PC-9 (cell line): ENCODE measurements around the gene FOXA3. TPM values are rescaled to one million over a fixed set of nuclear protein-coding genes. Genes with fewer than 3 reads are reported as not detected.

Experiments used
- BruUV-seq: library from RNA; stranded (reverse); fragments of 400-500 nt; replicated peaks from 2 replicates; lab custom pipeline; 2021; lab: Mats Ljungman, UMichigan
- CTCF ChIA-PET: fragments of 300-600 bp; sonication (Branson Sonifier 250); formaldehyde crosslinking; loops from one replicate; lab custom pipeline; 2022; ENCODE audit warnings: antibody characterized with exemption; lab: Charles Lee
- POLR2A ChIA-PET: fragments of 300-600 bp; sonication (Branson Sonifier 250); formaldehyde crosslinking; loops from one replicate; lab custom pipeline; 2022; ENCODE audit warnings: antibody characterized with exemption; ENCODE audit not compliant: unreplicated experiment; lab: Charles Lee
- DNase-seq, 2 experiments: peaks; one replicate each; pipeline versions ENCODE4 v3.0.0 to v3.0.0-alpha.2; 2015 to 2022; ENCODE audit warnings: mixed read lengths in 1 of 2
- H2AFZ ChIP-seq: fragments of 200-600 bp; sonication (generic); 2 replicates; pipeline ENCODE4 v1.8.1; 2017; ENCODE audit warnings: antibody characterized with exemption
- H3F3A ChIP-seq: fragments of 200-600 bp; sonication (generic); 2 replicates; pipeline ENCODE4 v1.8.1; 2017; ENCODE audit warnings: antibody characterized with exemption, mild to moderate bottlenecking, low read depth; ENCODE audit not compliant: insufficient read depth
- H3K27ac ChIP-seq: fragments of 200-600 bp; sonication (generic); 2 replicates; pipeline ENCODE4 v1.6.1; 2016; ENCODE audit warnings: mixed run types
- H3K27me3 ChIP-seq: fragments of 200-600 bp; sonication (generic); 2 replicates; pipeline ENCODE4 v1.6.1; 2016; ENCODE audit warnings: low read depth, mixed run types; ENCODE audit not compliant: insufficient read depth
- H3K36me3 ChIP-seq: fragments of 200-600 bp; sonication (generic); 2 replicates; pipeline ENCODE4 v1.6.1; 2016; ENCODE audit warnings: low read depth, mixed run types
- H3K4me1 ChIP-seq: fragments of 200-600 bp; sonication (generic); replicated peaks from 2 replicates; pipeline ENCODE4 v1.6.1; 2016; ENCODE audit warnings: mixed run types; ENCODE audit not compliant: insufficient read depth
- H3K4me2 ChIP-seq: fragments of 200-600 bp; sonication (generic); 2 replicates; pipeline ENCODE4 v1.6.1; 2017; ENCODE audit warnings: mixed run types
- H3K4me3 ChIP-seq: fragments of 200-600 bp; sonication (generic); 2 replicates; pipeline ENCODE4 v1.6.1; 2016; ENCODE audit warnings: mixed run types
- H3K79me2 ChIP-seq: fragments of 200-600 bp; sonication (generic); 2 replicates; pipeline ENCODE4 v1.6.1; 2017; ENCODE audit warnings: low read depth, mixed run types
- H3K9me2 ChIP-seq: fragments of 200-600 bp; sonication (generic); 2 replicates; pipeline ENCODE4 v1.8.1; 2017; ENCODE audit warnings: mild to moderate bottlenecking; ENCODE audit not compliant: insufficient read depth
- H3K9me3 ChIP-seq: fragments of 200-600 bp; sonication (generic); 2 replicates; pipeline ENCODE4 v1.8.1; 2016; ENCODE audit warnings: low read depth; ENCODE audit not compliant: insufficient read depth
- H4K20me1 ChIP-seq: fragments of 200-600 bp; sonication (generic); 2 replicates; pipeline ENCODE4 v1.8.1; 2017; ENCODE audit not compliant: insufficient read depth
- CTCF ChIP-seq: fragments of 200-600 bp; sonication (generic); conservative IDR thresholded peaks from 2 replicates; pipeline ENCODE4 v1.6.1; 2017; ENCODE audit warnings: mixed run types, antibody characterized with exemption, mild to moderate bottlenecking, moderate library complexity
- EZH2 ChIP-seq: fragments of 200-600 bp; sonication (generic); IDR thresholded peaks from 2 replicates; pipeline ENCODE4 v1.8.0; 2017; ENCODE audit warnings: antibody characterized with exemption, low read depth
- intact Hi-C: fragments of 100-400 bp; cut with micrococcal nuclease; formaldehyde crosslinking; loops from one replicate; pipeline ENCODE4 v1.10.0; 2022; ENCODE audit not compliant: unreplicated experiment
- total RNA-seq: library from RNA; stranded (reverse); gene quantifications from 2 replicates; pipeline ENCODE4 v1.2.3, GENCODE V29; 2021

The FOXA3 gene
- total RNA-seq, 1 experiment from 2014 or later = not detected

GRCh38 chr19:45872095-45872919 lies 8.2 kb downstream of the FOXA3 start:
- no TSS peak for BruUV-seq
- Histone ChIP-seq H3F3A (peaks cover 8% of the 10 kb centered on the region; the same call in 1 of the 2 replicates), H3K4me1 (no peaks in the 10 kb centered on the region), H2AFZ (no peak overlapping the region), H3K79me2 (no peaks in the 10 kb centered on the region), H3K27ac (no peak overlapping the region), H3K9me2 (no peaks in the 10 kb centered on the region), H3K36me3 (no peaks in the 10 kb centered on the region), H3K4me3 (no peak overlapping the region), H3K27me3 (peaks cover 72% of the 10 kb centered on the region), H4K20me1 (no peaks in the 10 kb centered on the region), H3K4me2 (no peak overlapping the region), H3K9me3 (no peaks in the 10 kb centered on the region)
- intact Hi-C loops = no loop called here
- ChIA-PET POLR2A (interaction anchor here (0.6 kb wide), 1 partner anchor 194 kb away, joined by 4 read pairs; no protein-coding TSS in a partner anchor), CTCF (interaction anchor here (0.5 kb wide), 1 partner anchor 123 kb away, joined by 3 read pairs; the partner anchor contains the start of gene CCDC61)
- no peak for TF ChIP-seq CTCF
- TF ChIP-seq EZH2 = no peak
- no peak for DNase-seq

DNA sequence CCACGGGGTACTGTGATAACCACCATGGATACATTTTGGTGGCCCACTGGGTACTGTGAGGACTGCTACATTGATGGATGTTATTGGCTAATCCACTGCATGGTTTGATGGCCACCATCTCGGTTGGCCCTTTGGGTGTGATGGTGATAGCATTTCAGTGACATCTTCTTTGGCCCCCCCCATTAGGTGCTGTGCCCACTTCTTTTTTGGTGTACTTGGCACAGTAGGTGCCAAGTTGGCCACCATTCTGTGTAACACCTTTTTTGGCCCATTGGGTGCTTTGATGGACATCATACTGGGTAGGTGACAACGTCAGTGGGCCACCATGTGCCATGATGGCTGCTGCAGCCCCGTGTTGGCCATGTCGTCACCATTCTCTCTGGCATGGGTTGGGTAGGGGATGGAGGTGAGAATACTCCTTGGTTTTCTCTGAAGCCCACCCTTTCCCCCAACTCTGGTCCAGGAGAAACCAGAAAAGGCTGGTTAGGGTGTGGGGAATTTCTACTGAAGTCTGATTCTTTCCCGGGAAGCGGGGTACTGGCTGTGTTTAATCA lies 9.2 kb downstream of the FOXA3 start:
- no peaks in the 10 kb centered on the region for H3K36me3 ChIP-seq
- no peaks in the 10 kb centered on the region for H4K20me1 ChIP-seq
- no peak overlapping the region for H3K4me3 ChIP-seq
- no TSS peak for BruUV-seq
- H3K27me3 ChIP-seq = peaks cover 63% of the 10 kb centered on the region
- H3K4me2 ChIP-seq = no peak overlapping the region
- ChIA-PET CTCF (no interaction called here), POLR2A (interaction anchor here (0.6 kb wide), 1 partner anchor 195 kb away, joined by 4 read pairs; no protein-coding TSS in a partner anchor)
- no peak overlapping the region for H3K27ac ChIP-seq
- no peaks in the 10 kb centered on the region for H3K9me2 ChIP-seq
- H3K9me3 ChIP-seq = no peaks in the 10 kb centered on the region
- H3F3A ChIP-seq = peaks cover 14% of the 10 kb centered on the region
- DNase-seq = no peak
- no peak overlapping the region for H2AFZ ChIP-seq
- peaks cover 4% of the 10 kb centered on the region; the same call in 1 of the 2 replicates for H3K4me1 ChIP-seq
- intact Hi-C loops = no loop called here
- no peak for TF ChIP-seq CTCF
- TF ChIP-seq EZH2 = no peak
- H3K79me2 ChIP-seq = no peaks in the 10 kb centered on the region

DNA sequence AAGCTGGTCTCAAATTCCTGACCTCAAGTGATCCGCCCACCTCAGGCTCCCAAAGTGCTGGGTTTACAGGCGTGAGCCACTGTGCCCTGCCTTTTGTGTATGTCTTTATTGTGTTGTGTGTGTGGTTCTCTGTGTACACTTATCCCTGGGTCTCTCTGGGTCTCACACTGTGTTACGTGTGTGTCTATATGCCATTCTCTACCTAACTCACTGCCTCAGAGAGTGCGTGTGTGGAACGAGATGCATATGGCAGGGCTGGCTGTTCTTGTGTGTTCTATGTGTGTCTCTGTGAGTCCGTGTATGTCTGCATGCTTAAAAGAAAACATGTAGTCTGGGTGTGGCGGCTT lies 10.5 kb downstream of the FOXA3 start:
- intact Hi-C loops = no loop called here
- Histone ChIP-seq H3K27me3 (peaks cover 63% of the 10 kb centered on the region), H3K9me2 (no peaks in the 10 kb centered on the region), H4K20me1 (no peaks in the 10 kb centered on the region), H3K36me3 (no peaks in the 10 kb centered on the region), H3K79me2 (no peaks in the 10 kb centered on the region), H3F3A (peaks cover 19% of the 10 kb centered on the region), H3K4me3 (no peak overlapping the region), H3K4me2 (no peak overlapping the region), H2AFZ (no peak overlapping the region), H3K27ac (no peak overlapping the region), H3K4me1 (peaks cover 9% of the 10 kb centered on the region; the same call in 1 of the 2 replicates), H3K9me3 (no peaks in the 10 kb centered on the region)
- TF ChIP-seq EZH2 (no peak), CTCF (no peak)
- ChIA-PET CTCF (no interaction called here), POLR2A (no interaction called here)
- BruUV-seq = no TSS peak
- no peak for DNase-seq
